HG03460 (cell line): ENCODE results near the gene NDUFA11.

ENCODE experiments used
- ATAC-seq: cut with Tn5 transposase; IDR thresholded peaks from one replicate; pipeline ENCODE4 v1.9.1; 2021; ENCODE audit not compliant: unreplicated experiment

NDUFA11 gene

DNA sequence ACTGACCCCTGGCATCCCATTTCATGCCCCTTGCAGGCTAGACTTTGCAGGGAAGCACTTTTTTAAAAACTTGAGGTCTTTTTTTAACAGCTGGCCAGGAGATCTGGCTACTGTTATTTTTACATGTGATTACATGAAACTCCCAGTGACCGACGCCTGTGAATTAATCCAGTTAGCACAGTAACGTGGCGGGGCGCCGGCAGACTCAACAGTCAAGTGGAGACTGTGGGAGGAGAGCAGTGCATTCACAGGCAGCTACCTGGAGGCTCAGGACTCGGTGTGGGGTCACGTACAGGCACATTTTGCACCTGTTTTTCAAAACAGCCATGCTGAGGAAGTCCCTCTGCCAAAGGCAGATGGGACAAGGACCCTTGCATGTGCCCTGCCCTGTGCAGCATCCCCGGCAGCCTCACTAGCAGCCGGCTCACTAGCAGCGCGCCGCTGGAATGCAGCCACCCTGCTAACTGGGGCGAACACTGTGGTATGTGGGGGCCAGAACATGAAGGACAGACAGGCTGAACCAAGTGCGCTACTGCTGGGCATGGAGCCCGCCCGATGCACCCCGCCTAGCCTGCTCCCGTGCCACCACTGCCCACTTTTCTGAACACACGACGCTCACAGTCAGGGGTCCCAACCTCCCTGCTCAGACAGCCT is 29.1 kb upstream of the NDUFA11 start:
- no peak for ATAC-seq

DNA sequence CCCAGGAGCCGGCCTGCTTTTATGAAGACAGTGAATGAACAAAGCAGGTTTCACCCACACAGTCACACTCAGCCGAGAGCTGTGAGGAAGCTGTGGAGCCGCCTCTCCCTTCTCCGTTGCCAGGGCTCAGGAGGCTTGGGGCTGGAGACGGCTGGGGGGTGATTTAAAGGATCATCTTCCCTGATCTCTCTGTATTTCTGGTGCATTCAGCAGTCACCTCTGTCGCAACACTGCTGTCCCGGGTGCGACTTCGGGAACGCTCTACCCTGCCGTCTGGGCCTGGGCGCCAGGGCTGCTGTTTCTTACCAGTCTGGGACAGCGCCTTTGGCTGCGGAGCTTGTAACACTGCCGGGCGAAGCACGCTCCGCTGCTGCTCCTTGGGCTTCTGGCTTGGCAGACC is 28.6 kb upstream of the NDUFA11 start:
- no peak for ATAC-seq

DNA sequence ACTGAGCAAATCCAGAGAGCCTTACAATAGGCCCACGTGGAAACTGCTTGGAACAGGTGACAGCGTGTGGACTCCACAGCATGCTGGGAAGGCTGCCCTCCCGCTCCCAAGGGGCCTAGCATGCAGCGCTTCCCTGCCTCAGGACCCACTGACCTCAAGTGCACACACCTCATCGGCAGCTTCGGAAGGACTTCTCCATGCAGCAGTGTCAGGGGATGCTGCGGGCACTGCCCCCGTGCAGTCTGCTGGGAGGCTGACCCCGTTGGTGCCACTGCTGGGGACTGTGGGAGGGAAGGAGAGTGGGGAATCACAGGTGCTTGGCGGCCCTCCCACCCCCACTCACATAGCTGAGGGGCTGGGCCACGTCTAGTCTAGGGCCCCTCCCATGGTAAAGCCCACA is 27.7 kb upstream of the NDUFA11 start:
- no peak for ATAC-seq

DNA sequence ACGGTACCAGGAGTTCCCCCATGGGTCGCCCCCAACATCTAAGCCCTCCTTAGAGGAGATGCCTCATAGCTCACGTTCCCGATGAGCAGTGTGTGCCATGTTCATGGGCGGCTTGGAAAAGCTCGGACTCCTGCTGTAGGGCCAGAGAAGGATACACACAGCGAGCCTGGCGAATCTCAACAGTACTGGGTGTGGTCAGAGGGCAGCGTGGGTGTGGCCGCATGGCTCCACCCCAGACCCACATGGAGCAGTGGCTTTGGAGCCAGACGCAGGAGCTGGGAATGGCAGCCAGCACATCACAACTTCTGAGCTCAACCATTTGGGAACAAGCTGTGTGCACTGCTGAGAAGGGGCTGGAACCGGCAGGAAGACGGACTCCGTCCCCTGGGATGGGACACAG is 26.0 kb upstream of the NDUFA11 start:
- no peak for ATAC-seq

DNA sequence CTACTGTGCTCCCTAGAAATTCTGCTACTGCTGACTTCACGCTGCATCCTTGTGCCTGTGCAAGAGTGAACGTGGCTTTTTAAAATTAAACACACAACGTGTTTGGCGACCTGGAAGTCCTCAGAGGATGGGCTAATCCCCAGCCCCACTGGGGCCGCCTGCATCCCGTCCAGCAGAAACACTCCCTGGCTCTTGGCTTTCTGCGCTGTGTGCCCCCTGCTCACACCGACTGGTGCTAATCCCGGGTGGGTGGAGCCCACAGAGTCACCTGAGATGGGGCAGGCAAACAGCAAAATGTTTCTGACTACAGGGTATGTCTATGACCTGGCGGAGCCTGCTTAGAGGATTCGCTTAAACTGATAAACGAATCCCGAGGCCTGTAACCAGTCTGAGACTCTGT is 25.6 kb upstream of the NDUFA11 start:
- ATAC-seq: no peak

GRCh38 chr19:5927441-5927821 is 23.8 kb upstream of the NDUFA11 start:
- no peak for ATAC-seq

DNA sequence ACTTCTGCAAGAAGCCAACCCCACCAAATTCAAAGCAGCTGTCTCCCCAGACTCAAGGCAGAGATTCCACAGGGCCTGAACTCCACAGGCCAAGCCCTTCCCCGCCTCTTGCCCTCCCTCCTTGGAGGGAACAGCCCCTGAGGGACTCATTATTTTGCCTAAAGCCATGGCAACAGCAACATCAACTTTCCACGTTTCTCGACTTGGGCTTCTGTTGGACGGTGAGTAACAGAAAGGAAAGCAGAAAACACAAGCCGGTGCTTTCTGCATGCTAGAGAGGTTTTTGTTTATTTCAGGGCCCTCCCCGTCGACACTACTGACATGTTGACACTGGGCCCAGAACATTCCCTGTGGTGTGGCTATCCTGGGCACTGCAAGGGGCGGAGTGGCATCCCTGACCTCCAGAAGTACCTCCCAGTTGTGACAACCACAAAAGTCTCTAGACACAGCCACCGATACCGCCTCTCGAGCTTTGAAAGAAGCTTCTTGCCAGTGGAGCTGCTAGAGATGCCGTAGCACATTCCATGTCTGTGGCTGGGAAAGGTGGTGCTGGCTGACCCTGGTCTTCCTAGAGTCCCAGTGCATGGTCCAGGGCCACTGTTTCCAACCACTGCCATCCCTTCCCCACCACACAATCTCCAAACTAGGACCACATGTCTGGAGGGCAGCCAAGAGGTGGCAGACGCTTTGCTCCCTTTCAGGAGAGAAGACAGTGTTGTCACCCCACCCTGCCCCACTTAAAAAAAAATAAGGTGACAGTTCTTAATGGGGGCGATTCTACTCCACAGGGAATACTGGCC is 23.3 kb upstream of the NDUFA11 start:
- no peak for ATAC-seq

DNA sequence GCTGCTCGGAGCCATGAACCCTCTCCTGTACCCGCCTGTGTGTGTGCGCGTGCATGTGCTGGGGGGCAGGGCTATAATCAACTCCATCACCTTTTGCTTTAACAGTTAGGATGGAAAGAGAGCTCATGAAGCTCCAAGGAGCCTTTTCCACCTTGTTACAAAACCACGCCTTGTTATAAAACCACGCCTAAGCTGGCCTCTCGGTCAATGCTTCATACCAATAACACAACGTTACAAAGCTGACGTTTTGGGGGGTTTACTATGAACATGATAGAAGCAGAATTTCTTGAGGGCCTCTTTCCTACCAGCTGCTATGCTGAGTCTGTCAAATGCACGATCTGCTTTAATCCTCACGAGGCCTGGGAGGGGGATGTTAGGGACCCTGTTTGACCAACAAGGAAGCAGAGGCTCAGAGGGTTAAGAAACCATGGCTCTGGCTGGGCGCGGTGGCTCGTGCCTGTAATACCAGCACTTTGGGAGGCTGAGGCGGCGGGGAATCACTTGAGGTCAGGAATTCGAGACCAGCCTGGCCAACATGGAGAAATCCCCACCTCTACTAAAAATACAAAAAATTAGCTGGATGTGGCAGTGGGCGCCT is 22.3 kb upstream of the NDUFA11 start:
- ATAC-seq: no peak

- no peak for ATAC-seq
Observed at GRCh38 chr19:5923356-5923755, 19.8 kb upstream of the NDUFA11 start.

GRCh38 chr19:5922161-5922545 is 18.6 kb upstream of the NDUFA11 start:
- ATAC-seq: no peak

DNA sequence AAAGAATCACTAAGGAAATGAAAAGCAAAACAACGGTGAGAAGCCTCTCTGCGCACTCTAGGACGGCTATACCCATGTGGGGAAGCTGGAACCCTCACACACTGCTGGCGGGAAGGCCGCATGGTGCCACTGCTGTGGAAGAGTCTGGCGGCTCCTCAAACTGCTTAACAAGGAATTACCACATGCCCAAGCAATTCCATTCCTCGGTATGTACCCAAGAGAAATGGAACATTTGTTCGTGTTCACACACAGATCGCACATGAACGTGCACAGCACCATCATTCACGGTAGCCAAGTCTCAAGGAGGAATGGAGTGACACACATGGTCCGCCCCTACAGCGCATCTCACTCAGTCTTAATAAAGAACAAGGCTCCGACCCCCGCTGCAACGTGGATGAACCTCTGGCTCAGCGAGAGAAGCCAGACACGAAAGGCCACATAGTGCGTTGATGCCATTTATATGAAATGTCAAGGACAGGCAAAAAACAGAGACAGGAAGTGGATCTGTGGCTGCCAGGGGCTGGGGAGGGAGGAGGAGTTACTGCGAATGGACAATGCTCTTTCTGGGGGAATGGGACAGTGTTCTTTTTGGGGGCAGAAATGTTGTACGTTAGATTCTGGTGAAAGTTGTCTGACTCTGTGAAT is 18.0 kb upstream of the NDUFA11 start:
- ATAC-seq: no peak

DNA sequence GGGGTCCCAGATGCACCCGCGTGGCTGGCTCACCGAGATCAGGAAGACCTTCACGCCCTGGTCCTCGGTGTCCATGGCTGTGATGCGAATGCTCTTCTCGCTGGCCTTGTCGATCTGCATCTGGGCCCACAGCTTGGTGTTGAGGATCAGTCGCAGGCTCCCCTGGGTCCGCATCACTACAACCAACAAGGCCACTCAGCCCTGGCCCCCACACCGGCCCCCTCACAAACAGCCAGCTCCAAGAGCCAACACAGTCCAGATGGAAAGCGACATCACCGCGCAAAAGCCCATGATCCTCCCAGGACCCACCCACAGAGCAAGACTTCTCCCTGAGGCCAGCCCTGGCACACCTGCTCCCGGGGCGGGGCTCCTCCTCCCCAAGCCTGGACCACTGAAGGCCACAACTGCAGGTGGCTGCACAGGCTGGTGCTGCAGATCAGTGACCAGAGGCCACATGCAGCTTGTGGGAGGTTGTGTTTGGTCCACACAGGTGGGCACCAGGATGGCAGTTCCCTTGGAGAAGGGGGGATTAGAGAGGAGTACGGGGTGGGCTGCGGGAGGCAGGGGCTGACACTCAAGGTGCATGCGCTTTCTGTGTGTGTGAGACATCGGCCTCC is 15.0 kb upstream of the NDUFA11 start:
- no peak for ATAC-seq

DNA sequence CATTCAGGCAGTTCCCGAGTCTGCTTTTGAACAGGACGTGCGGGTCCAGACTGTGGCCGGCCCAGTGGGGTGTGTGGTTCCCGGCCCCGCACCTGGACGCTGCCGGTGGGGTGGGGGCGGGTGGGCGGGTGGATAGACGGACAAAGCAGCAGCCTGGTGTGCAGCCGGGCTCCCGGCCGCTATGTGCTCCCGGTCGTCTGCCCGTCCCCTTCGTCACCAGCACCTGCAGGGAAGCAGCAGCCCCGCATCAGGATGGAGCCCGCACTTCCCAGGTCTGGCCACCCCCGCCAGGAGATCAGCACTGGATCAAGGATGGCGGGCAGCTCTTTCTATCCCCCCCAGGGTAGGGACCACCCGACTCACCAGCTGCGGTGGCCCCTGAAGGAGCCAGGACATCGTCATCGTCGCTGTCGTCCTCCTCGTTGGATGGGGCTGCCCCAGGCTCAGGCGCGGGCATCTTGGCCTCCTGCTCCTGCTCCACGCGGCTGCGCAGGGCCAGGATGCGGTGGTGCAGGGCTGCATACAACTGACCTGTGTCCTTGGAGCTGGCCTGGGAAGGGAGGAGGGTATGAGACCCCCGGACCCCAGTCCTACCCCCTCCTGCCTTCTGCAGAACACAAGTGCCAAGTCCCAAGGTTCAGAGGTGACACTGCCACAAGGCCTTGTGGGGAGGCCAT is 14.0 kb upstream of the NDUFA11 start:
- no peak for ATAC-seq

GRCh38 chr19:5916181-5916708 is 12.7 kb upstream of the NDUFA11 start:
- ATAC-seq: no peak

DNA sequence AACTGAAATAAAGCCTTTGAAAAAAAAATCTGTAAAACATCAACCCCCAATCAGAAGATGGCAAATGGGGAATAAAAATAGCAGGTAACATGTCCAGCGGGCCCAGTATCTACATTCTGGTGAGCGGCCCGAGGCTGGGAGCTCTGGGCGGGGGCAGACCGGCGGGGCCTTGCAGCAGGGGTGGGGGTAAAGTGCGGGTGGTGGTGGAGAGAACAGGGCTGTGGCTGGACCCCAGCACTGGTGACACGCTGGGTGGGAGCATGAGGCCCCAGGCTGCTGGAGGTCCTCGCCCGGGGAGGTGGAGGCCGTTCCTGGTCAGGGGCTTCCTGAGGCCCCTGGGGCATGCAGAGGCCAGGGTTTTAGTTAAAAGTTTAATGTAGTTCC is 12.2 kb upstream of the NDUFA11 start:
- no peak for ATAC-seq

DNA sequence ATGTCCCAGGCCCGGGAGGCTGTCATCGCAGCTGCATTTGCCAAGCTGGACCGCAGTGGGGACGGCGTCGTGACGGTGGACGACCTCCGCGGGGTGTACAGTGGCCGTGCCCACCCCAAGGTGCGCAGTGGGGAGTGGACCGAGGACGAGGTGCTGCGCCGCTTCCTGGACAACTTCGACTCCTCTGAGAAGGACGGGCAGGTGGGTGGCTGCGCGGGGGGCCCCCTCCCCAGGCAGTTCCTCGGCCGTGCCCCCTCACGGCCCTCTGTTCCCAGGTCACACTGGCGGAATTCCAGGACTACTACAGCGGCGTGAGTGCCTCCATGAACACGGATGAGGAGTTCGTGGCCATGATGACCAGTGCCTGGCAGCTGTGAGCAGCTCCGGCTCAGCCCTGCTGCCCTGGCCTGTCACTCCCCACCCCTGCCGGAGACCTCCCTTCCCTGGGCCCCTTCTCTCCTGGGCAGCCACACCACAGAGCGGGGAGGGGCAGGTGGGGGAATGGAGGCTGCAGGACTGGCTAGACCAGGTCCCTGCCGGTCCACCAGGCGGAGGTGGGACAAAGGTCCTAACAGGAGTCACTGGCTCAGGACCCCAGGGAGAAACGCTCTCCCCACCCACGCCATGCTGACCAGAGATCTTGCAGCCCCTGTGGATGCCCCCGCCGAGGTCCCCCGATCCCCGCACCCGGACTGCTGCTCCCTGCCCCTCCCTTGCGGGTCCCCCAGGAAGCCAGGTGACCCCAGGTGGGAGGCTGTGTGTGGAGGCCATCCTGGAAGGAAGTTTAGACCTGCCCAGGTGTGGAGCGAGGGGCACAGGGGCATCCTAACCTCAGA is 11.6 kb upstream of the NDUFA11 start:
- no peak for ATAC-seq

DNA sequence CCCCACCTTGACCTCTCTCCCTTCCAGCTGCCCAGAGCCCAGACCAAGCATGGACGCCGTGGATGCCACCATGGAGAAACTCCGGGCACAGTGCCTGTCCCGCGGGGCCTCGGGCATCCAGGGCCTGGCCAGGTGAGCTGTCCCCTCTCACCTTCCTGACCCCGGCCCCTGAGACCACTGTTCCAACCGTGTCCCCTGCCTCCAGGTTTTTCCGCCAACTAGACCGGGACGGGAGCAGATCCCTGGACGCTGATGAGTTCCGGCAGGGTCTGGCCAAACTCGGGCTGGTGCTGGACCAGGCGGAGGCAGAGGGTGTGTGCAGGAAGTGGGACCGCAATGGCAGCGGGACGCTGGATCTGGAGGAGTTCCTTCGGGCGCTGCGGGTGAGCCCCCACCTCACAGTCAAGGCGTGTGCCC is 10.8 kb upstream of the NDUFA11 start:
- ATAC-seq: no peak

GRCh38 chr19:5913739-5914357 is 10.3 kb upstream of the NDUFA11 start, which contains the start of gene CAPS:
Gene CAPS (plus strand): TSS chr19:5914254. CDS start chr19:5914407, 153 bp downstream.
- ATAC-seq: no peak

GRCh38 chr19:5911366-5911765 is 7.8 kb upstream of the NDUFA11 start:
- no peak for ATAC-seq
